Esophagus muscularis mucosa (tissue), 4 donors: ENCODE results near the gene GALR3. TPM values are rescaled to one million over a fixed set of nuclear protein-coding genes. Genes with fewer than 3 reads are reported as not detected.

Source experiments
- DNase-seq: peaks from one replicate; pipeline ENCODE4 v3.0.0-alpha.2; 2017; ENCODE audit errors: extremely low spot score
- H3K27ac ChIP-seq, 4 donors: fragments of 200-600 bp; sonication (generic); replicated peaks in 1 of 4; 1 replicate in 3 of 4; 2 replicates in 1 of 4; pipeline ENCODE4 v1.5.1; 2016 to 2019; ENCODE audit warnings: mild to moderate bottlenecking in 1 of 4
- H3K27me3 ChIP-seq, 4 donors: fragments of 200-600 bp; sonication (generic); one replicate each; pipeline versions ENCODE4 v1.5.1 to v1.6.0; 2016 to 2019
- H3K36me3 ChIP-seq, 4 donors: fragments of 200-600 bp; sonication (generic); one replicate each; pipeline ENCODE4 v1.5.1; 2016 to 2019
- H3K4me1 ChIP-seq, 4 donors: fragments of 200-600 bp; sonication (generic); one replicate each; pipeline ENCODE4 v1.5.1; 2016 to 2019
- H3K4me3 ChIP-seq, 4 donors: fragments of 200-600 bp; sonication (generic); 1 replicate in 2 of 4; 2 replicates in 2 of 4; pipeline ENCODE4 v1.5.1; 2016 to 2019; ENCODE audit warnings: mild to moderate bottlenecking in 4 of 4, moderate library complexity in 1 of 4
- H3K9me3 ChIP-seq, 4 donors: fragments of 200-600 bp; sonication (generic); 1 replicate in 3 of 4; 2 replicates in 1 of 4; pipeline ENCODE4 v1.5.1; 2016 to 2019
- EP300 ChIP-seq: sonication (generic); formaldehyde crosslinking; IDR thresholded peaks from one replicate; pipeline ENCODE4 v1.6.1; 2017; ENCODE audit warnings: antibody characterized with exemption
- POLR2A ChIP-seq: fragments of 450-650 bp; IDR thresholded peaks from one replicate; pipeline ENCODE4 v1.6.1; 2017; ENCODE audit warnings: antibody characterized with exemption, moderate library complexity, mild to moderate bottlenecking, low read depth
- POLR2AphosphoS5 ChIP-seq, 2 donors: sonication (generic); formaldehyde crosslinking; IDR thresholded peaks; one replicate each; pipeline ENCODE4 v1.6.1; 2017; ENCODE audit warnings: antibody characterized with exemption in 2 of 2
- WGBS: methylation state at CpG from one replicate; pipeline ENCODE4 v1.1.5; 2018; 5-methylcytosine and 5-hydroxymethylcytosine counted together
- intact Hi-C: fragments of 100-400 bp; cut with DNase I; formaldehyde crosslinking; loops from one replicate; pipeline ENCODE4 v1.15.1; 2023
- small RNA-seq, 3 donors: library from RNA; depleted of rRNA; stranded (forward); fragments of <200 nt; gene quantifications; one replicate each; pipeline ENCODE3, GENCODE V24; 2016
- total RNA-seq, 4 donors: library from RNA; depleted of rRNA; stranded (reverse); fragments of >200 nt; gene quantifications; one replicate each; pipeline versions ENCODE4 v1.1.0 to v1.2.1, GENCODE V29; 2016
- TF ChIP-seq, protein P1 (sequence below), 3 experiments: fragments of 200-600 bp in 2 of 3; fragments of 450-650 bp in 1 of 3; sonication (generic) in 2 of 3; IDR thresholded peaks; one replicate each; pipeline ENCODE4 v1.5.1; 2017 to 2019; ENCODE audit warnings: antibody characterized with exemption in 3 of 3, mild to moderate bottlenecking in 2 of 3, moderate library complexity in 1 of 3

The GALR3 gene
- total RNA-seq, 4 donors from 2014 or later = not detected

DNA sequence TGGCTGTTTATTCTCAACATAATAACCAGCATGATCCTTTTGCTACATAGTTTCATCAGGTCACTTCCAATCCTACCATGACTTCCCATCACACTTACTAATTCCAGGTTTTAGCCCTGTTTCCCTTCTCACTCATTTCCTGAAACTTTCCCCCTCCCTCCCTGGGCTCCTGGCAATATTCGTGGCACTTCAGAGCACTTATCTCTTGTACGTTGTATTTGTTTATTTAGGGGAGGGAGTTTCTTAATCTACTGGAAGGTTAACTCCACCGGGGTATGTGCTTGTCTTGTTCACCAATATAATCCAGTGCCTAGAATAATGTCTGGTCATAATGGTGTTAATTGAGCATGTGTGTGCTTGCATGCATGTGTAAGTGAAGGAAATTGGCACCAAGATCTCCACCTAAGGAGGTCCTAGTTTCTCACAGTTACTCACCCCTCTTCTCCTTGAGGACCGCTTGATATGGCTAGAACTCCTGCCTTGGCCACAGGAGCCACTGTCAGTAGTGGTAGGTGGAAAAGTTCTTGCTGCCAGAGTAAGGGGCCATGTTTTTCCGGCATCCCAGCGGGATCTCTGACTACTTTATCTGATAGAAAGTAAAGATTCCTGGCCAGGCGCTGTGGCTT, 37.7 kb downstream of the GALR3 start:
- Histone ChIP-seq H3K4me3 (no peak overlapping the region), H3K36me3 (peaks cover 48 to 100% (median 96%) of the 10 kb centered on the region in 4 donors), H3K27ac (no peak overlapping the region), H3K4me1 (peaks cover 6 to 19% (median 15%) of the 10 kb centered on the region in 4 donors), H3K9me3 (no peaks in the 10 kb centered on the region), H3K27me3 (no peaks in the 10 kb centered on the region)
- intact Hi-C loops = no loop called here
- DNase-seq = no peak
- WGBS = 79% methylated on average over 7 of the region's 7 CpGs
- TF ChIP-seq EP300 (no peak), POLR2AphosphoS5 (IDR thresholded peaks at IDR 0.05) (no peak), POLR2A (no peak)
- TF ChIP-seq, protein P1, sequence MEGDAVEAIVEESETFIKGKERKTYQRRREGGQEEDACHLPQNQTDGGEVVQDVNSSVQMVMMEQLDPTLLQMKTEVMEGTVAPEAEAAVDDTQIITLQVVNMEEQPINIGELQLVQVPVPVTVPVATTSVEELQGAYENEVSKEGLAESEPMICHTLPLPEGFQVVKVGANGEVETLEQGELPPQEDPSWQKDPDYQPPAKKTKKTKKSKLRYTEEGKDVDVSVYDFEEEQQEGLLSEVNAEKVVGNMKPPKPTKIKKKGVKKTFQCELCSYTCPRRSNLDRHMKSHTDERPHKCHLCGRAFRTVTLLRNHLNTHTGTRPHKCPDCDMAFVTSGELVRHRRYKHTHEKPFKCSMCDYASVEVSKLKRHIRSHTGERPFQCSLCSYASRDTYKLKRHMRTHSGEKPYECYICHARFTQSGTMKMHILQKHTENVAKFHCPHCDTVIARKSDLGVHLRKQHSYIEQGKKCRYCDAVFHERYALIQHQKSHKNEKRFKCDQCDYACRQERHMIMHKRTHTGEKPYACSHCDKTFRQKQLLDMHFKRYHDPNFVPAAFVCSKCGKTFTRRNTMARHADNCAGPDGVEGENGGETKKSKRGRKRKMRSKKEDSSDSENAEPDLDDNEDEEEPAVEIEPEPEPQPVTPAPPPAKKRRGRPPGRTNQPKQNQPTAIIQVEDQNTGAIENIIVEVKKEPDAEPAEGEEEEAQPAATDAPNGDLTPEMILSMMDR (IDR thresholded peaks at IDR 0.05) = no peak

DNA sequence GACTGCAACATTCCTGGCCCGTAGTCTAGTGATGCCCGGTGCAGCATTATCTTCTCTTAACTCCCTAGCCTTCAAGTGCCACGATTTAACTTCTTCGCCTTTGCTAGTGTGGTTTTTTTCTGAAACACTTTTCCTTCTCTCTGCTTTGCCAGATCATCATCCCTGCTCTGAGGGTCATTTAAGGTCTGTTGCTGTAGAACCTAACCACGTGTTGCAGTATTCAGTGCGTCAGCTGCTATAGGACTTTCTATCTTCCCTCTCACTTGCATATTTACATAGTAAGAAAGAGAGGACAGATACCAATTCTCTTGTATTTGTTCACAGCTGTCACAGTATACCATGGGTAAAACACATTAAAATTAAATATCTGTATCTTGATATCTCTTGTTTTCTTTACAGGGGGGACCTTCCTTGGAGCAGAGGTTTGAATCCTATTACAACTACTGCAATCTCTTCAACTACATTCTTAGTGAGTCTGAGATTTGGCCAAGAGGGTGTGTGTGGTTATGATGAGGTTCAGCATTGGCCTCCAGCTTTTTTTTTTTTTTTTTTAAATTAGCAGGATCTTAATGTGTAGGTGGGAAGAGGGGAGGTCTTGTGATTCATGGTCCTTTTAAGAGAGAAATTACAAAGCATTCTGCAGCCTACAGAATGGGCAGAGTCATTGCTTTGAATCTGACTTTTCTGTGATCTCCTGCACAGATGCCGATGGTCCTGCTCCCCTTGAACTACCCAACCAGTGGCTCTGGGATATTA, 39.6 kb downstream of the GALR3 start:
- peak overlapping the region in 2 of 4 donors; percentile 22 to 32 for H3K27ac ChIP-seq
- H3K27me3 ChIP-seq = no peaks in the 10 kb centered on the region
- H3K4me1 ChIP-seq = peaks cover 6 to 19% (median 15%) of the 10 kb centered on the region in 4 donors
- no peak for DNase-seq
- TF ChIP-seq POLR2AphosphoS5 (IDR thresholded peaks at IDR 0.05) = no peak
- no peak for TF ChIP-seq POLR2A
- TF ChIP-seq, protein P1 (IDR thresholded peaks at IDR 0.05) = no peak
- TF ChIP-seq EP300 = no peak
- WGBS = 74% methylated on average over 7 of the region's 7 CpGs
- intact Hi-C loops = loop anchor here (1.0 kb wide), 1 partner anchor 45 kb away; no protein-coding TSS in a partner anchor
- H3K9me3 ChIP-seq = no peaks in the 10 kb centered on the region
- H3K4me3 ChIP-seq = no peak overlapping the region
- peaks cover 54 to 100% (median 96%) of the 10 kb centered on the region in 4 donors for H3K36me3 ChIP-seq

DNA sequence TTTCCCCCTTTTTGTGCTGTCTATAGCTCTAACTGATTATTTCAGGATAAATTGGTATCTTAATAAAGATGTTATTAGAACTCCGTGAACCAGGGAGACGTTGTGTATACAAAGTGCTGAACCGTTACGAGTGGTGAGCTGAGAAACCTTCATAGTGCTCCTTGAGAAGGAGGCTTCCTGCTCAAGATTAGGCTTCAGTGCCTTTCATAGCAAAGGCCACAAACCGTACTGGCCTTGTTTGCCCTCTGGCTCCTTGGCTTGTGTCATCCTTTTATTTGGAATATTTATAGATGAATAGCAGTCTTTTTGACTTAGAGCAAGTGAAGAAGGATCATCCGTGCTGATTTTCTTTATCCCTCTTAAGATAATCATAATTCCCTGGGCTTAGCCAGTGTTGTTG, 42.3 kb downstream of the GALR3 start:
- TF ChIP-seq POLR2A = no peak
- no peak for TF ChIP-seq POLR2AphosphoS5 (IDR thresholded peaks at IDR 0.05)
- TF ChIP-seq, protein P1 (IDR thresholded peaks at IDR 0.05) = no peak
- TF ChIP-seq EP300 = no peak
- Histone ChIP-seq H3K36me3 (peaks cover 53 to 100% (median 93%) of the 10 kb centered on the region in 4 donors), H3K4me3 (no peak overlapping the region), H3K27me3 (no peaks in the 10 kb centered on the region), H3K4me1 (peaks cover 6 to 19% (median 12%) of the 10 kb centered on the region in 4 donors), H3K27ac (no peak overlapping the region), H3K9me3 (no peaks in the 10 kb centered on the region)
- DNase-seq = no peak
- intact Hi-C loops = no loop called here
- WGBS = 83% methylated on average over 6 of the region's 6 CpGs

DNA sequence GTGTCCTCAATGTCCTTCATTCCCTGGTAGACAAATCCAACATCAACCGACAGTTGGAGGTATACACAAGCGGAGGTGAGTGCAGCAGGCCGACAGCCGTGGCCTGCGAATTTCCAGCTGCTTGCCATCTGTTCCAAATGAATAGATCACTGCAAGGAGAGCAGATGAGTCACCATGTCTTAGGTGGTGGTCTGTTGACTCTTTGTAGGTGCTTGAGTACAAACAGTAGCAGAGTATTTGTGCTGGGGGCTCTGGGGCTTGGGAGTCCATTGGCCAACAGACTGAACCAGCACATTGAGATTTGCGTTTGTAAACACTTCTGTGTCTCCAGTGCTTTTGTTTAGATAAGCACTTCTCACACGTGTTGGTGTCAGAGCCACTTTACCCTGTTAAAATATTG, 47.1 kb downstream of the GALR3 start:
- TF ChIP-seq, protein P1 (IDR thresholded peaks at IDR 0.05) = no peak
- no peak for TF ChIP-seq EP300
- TF ChIP-seq POLR2AphosphoS5 (IDR thresholded peaks at IDR 0.05) = no peak
- TF ChIP-seq POLR2A = no peak
- Histone ChIP-seq H3K36me3 (peaks cover 62 to 100% (median 93%) of the 10 kb centered on the region in 4 donors), H3K4me1 (no peaks in the 10 kb centered on the region), H3K4me3 (no peak overlapping the region), H3K27ac (no peak overlapping the region), H3K9me3 (no peaks in the 10 kb centered on the region), H3K27me3 (no peaks in the 10 kb centered on the region)
- WGBS = 64% methylated on average over 7 of the region's 7 CpGs
- intact Hi-C loops = no loop called here
- no peak for DNase-seq

Small RNA genes within 50 kb of the gene (small RNA-seq; reads per million reads assigned to genes)
- 0 to 0.37 (median 0.34) reads per million in 3 donors for gene MIR659

Other genes with a start within 250 kb of the GALR3 start
- not detected for gene LGALS2, start 243.3 kb upstream of the GALR3 start, total RNA-seq
- 10 to 100 TPM; 30.3 to 44.7 (median 40.9) TPM for gene GGA1, start 214.5 kb upstream of the GALR3 start, total RNA-seq
- 1 to 10 TPM; 1.5 to 7.5 (median 4.3) TPM for gene SH3BP1, start 183.7 kb upstream of the GALR3 start, total RNA-seq
- gene PDXP, start 164.7 kb upstream of the GALR3 start, total RNA-seq = 10 to 100 TPM in 3 of 4 donors, 1 to 10 TPM in 1; 7.3 to 28.3 (median 17.4) TPM
- 1,000 to 10,000 TPM in 3 of 4 donors, 100 to 1,000 TPM in 1; 710 to 1,112 (median 1,021) TPM for gene LGALS1, start 147.7 kb upstream of the GALR3 start, total RNA-seq
- gene NOL12, start 137.0 kb upstream of the GALR3 start, total RNA-seq = 10 to 100 TPM in 3 of 4 donors, 1 to 10 TPM in 1; 9.1 to 18.4 (median 14.5) TPM
- 100 to 1,000 TPM; 150 to 208 (median 182) TPM for gene TRIOBP, start 126.3 kb upstream of the GALR3 start, total RNA-seq
- 10 to 100 TPM; 11.6 to 15.2 (median 12.3) TPM for gene GCAT, start 15.4 kb upstream of the GALR3 start, total RNA-seq
- 10 to 100 TPM; 27.4 to 64.2 (median 48.1) TPM for gene ANKRD54, start 21.0 kb downstream of the GALR3 start, total RNA-seq
- 100 to 1,000 TPM; 348 to 494 (median 425) TPM for gene EIF3L, start 26.0 kb downstream of the GALR3 start, total RNA-seq
- gene MICALL1, start 82.9 kb downstream of the GALR3 start, total RNA-seq = 100 to 1,000 TPM in 1 of 4 donors, 10 to 100 TPM in 3; 51.2 to 136 (median 71.2) TPM
- gene C22orf23, start 130.2 kb downstream of the GALR3 start, total RNA-seq = not detected
- gene POLR2F, start 130.3 kb downstream of the GALR3 start, total RNA-seq = 10 to 100 TPM; 45.7 to 93.0 (median 72.1) TPM
- 10 to 100 TPM; 10.3 to 29.5 (median 17.7) TPM for gene SOX10, start 161.2 kb downstream of the GALR3 start, total RNA-seq
- 10 to 100 TPM; 23.3 to 36.1 (median 31.1) TPM for gene PICK1, start 234.0 kb downstream of the GALR3 start, total RNA-seq